Femur (tissue), 1 donor: ENCODE measurements around the gene CACNA1C.
A peak's percentile ranks its signal among the peaks of the same experiment; 100 is the strongest.

Source experiments
- DNase-seq: peaks from one replicate; pipeline ENCODE4 v3.0.0-alpha.2; 2017

Gene CACNA1C

DNA sequence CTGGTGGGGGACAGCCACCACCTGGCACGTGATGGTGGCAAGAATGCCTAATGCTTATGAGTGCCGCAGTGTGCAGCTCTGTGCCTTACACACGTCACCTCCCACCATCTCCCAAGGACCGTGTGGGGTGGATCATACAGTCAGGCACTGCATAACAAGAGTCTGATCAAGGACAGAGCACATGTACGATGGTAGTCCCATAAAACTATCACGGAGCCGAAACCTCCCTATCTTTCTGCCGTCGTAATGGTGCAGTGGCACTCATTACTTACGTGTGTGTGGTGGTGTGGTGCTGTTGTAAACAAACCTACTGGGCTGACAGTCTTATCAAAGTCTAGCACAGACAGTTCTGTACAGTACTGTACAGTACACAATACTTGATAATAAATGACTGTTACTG, 89.3 kb downstream of the CACNA1C start:
- no peak for DNase-seq

DNA sequence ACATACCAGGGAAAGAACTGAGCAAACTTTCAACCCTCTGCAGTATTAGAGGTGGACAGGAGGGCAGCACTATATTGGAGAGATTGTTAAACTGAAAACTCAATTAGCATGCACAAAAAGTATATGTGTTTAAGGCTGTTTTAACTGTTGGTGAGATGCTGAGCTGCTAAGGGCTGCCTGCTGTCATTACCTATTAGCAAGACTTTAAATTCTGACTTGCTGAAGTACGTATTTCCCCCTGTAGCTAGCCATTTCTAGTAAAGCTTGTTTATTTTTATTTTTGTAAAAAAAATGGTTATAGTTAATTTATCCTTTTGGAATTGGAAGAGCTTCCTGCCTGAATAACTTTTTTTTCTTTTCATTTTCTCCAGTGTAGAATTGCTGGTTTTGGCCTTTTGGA, 92.2 kb downstream of the CACNA1C start:
- DNase-seq = no peak

DNA sequence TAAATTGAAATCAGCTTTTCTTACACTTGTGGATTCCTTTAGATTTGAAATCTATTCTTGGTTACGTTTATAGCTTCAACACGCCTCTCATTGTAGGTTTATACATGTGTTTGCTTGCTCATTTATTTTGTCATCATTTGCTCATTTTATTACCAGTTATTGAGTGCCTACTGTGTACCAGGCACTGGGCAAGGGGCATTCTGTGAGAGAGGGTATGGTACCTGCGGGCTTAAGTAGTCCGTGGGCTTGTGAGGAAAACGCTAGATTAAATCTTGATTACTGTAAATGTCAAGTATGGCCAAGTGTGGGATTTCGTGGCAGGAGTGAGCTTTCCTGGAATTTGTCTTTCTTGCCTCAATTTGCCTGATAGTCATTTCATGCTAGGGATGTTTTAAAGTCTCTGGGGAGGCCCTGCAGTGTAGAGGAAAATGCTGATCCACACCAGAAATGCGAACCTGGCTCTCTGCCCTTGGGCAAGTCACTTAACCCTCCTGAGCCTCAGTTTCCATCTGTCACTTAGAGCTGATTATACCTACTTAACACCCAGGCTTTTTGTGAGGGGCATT, 92.7 kb downstream of the CACNA1C start:
- no peak for DNase-seq

DNA sequence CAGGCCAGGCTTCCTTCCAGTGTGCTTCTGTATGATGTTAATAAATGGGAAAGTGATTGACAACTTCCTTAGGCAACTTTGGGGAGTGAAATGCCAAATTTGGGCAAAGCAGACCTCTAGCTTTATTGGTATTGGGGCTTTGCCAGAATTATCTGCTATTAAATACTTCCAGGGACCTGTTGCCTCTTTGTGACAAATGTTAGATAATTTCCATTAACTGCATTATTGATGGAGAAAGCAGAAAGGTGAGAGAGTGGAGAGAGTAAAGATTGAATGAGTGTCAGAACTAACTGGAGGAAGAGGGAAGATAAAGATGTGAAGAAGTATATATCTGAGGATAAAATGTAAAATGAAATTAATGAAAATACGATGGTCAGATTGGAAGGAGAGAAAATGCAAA, 94.5 kb downstream of the CACNA1C start:
- no peak for DNase-seq

DNA sequence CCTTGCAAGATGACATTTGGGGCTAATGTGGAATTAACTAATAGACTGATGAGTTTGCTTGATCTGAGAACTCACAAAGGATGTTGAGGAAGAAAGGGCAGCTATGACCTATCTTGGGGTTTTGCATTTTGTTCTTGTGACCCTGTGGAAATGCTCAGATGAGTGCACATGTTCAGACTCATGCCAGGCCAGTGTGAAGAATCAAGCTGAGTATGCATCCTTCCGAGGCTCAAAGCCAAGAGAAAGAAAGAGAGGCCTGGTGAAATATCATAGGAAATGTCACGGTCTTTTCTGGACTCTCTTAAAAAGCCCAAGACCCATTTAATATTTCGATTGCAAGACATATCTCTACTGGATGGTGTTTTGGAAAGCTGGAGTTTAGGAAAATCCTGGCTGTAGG, 96.3 kb downstream of the CACNA1C start:
- no peak for DNase-seq

DNA sequence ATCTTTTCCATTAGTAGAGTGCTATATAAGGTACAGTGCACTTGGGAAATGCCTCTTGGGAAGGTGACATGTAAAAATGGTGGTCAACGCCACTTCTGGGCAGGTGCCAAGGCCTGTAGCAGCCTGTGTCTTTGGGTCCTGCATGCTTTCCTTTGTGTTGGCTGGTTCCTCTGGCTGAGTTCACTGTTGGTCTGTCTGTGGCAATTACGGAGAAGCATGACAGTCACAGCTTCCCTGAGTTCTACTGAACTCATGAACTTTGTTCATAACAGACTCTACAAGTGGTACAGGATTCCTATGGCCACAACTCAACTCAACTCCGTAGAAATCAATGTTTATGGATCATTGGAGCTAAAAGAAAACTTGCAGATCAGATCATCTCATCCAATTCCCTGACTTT, 98.0 kb downstream of the CACNA1C start:
- no peak for DNase-seq

DNA sequence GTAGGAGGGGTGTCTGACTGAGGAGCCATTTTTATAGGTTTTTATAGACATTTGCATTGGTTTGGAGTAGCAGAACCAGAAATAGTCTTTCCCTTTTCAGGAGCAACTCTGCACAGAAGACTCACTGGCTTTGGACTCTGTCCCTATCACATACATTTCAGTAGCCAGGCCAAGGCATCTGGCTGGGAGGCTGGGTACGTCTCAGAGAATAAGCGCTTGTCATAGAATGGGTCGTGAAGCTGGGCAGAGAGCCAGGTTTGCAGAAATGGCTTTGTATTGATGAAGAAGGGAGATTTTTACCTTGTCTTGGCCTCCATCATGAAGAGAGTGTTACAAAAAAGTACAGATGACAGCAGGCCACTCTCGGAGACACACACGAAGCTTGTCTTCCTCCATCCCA, 98.6 kb downstream of the CACNA1C start:
- no peak for DNase-seq

DNA sequence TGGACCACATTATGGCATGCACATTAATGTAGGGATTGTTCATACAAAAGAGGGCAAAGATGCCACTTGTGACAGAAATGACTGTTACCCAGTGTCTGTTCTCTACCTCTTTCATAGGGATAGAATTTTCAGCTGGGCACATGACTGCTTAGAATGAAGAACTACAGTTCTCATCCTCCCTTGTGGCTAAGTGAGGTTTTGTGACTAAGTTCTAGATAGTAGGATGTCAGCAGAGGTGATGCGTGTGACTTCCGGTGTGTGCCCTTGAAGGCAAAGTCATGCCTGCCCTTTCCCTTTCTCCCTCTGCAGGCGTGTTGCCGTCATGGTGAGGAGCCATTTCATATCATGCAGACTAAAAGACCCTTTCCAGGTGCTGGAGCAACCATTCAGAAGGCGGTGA, 99.3 kb downstream of the CACNA1C start:
- DNase-seq = no peak

DNA sequence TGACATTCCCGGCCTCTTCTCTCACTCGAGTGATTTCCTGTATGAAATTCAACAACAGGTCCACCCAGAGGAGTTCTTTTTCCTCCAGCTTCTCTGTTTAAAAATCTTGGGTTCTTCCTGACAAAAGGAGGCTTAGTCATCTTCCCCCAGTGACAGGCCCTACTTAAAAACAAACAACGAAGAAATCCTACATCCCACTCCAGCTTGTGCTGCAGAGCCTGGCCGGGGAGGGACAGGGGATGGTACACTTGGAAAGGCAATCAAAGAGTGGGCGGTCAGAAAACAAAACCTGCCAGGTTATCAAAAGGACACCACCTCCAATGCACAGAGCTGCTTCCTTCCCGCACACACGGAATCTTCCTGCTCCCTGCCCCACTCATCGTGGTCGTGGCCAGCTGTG, 101.3 kb downstream of the CACNA1C start:
- DNase-seq = no peak

DNA sequence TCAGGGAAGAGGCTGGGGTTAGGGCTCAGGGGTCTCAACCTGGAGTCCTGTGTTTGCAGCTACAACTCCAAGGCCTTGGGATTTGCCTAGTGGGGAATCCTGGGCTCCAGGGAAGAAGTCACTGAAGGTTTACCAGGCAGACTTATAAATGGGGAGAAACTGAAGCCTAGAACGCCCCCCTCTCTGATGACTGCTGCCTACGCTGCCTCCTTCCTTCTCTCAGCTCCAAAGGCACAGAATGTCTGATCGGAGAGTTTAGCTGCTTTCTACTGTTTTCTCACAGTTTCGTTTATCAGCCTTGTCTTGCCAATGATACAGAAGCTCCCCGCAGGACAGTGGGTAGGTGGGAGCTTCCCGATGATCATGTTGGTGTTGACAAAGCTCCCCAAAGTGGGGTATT, 101.7 kb downstream of the CACNA1C start:
- DNase-seq = no peak

DNA sequence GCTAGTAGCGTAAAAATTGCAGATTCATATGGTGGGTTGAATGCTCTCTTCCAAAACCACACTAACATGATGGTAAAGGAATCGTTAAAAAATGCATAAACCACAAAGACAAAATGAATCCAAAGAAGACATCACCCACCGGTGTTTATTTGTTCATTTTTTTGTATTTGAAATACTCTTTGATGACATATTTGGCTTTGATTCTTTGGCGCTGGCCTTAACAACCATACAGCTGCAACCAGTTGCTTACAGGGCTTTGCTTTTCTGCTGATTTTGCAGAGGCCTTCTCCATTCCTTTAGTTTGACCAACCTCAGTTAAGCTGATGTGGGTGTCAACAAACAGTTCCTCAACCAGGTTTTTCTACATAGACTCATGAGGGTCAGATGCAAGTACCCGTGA, 103.5 kb downstream of the CACNA1C start:
- DNase-seq = no peak

DNA sequence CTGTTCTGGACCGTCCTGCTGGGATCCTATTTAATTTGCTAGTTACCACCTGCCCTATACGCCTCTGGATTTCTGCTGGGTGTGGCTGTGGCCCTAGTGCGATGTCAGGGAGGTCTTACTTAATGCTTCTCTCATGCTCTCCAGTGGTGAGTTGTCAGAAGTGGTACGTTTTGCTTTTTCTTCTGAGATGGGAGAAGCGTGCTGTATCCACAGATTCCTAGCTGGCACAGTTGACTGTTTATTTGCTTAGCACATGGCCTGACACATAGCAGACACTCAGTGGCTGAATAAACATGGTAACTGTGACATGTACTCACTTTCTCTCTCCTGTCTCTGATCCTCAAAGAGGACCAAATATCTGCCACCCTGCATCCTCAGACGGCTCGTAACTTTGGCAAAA, 107.3 kb downstream of the CACNA1C start:
- no peak for DNase-seq

DNA sequence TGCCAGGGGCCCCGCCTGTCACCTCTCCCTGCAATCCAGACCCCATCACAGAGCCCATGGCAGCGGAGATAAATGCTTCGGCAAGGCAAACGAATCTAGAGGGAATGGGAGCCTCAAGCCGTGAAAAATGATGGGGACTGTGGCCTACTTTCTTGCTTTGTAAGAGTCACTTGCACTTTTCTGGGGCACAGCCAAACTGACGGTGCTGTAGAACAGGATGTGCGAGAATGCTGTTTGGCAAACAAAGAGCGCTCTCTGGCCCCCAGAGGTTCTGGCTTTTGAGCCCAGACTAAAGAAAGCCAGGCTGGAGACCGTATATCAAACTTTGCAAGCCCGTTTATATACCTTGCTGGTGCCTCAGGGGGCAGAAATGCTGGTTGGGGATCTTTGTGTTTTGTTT, 108.7 kb downstream of the CACNA1C start:
- DNase-seq = peak; percentile 57

DNA sequence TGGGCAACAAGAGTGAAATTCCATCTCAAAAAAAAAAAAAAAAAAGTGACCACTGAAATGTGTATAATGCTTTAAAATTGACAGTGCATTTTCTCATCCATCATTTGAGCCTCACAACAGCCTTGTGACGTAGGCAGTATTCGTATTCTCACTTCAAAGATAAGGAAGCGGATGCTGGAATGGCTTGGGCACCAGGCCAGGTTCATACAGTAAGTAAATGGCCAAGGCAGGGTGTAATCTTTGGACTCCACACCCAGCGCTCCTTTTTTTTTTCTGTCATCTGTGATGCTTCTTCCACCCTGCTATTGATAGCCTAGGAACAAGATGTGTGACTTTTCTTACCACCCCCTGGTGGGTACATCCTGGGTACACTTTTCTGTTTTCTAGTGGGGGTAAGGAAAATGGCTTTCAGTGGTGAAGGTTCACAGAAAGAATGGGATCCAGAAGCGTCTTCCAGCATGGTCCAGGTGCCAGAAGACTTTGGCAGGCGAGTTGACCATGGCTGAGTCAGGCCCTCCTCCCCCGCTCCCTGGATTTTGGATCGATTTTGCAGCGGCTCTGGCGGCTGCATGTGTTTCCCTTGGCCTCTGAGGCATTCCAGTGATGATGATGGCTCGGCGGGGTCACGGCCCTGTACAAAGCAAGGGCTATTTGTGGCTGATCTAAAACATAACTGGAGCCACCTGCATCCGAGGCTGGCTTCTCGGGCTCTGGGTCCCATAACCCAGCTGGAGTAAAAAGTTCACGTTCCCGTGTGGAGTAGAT, 110.6 kb downstream of the CACNA1C start:
- DNase-seq = peak; percentile 94

DNA sequence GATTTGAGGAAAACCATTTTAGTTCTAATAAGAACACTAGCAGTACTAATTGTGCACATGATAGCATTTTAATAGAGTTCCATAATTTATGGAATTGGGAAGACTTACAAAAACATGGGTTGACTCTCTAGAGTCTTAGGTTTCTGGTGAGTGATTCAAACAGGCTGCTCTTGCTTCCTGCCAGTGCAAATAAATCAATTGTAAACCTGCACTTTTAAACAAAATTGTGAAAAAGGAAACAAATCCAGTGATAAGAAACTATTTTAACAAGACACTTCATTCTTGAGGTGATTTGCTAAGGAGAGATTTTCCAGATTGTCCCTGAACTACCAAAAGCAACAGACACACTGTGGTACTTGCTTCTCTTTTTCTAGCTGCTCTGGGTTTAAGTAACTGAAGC, 112.2 kb downstream of the CACNA1C start:
- no peak for DNase-seq

DNA sequence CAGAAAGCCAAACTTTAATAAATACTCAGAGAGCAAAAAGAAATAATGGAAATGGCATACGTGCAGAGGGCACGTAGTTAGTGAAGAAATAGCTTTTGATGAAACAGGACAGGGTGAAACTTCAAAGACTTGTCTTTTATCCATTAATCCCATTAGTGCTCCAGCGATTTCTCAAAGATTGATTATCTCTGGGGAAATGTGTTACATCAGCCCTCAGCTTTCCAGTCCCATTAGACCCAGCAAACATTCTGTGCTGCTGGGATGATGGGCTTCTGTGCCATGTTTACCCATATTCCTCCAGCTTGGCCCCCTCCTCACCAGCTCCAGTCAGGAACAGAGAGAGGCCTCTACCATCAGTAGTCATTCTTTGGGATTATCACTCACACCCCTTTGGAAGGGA, 113.1 kb downstream of the CACNA1C start:
- DNase-seq = no peak

DNA sequence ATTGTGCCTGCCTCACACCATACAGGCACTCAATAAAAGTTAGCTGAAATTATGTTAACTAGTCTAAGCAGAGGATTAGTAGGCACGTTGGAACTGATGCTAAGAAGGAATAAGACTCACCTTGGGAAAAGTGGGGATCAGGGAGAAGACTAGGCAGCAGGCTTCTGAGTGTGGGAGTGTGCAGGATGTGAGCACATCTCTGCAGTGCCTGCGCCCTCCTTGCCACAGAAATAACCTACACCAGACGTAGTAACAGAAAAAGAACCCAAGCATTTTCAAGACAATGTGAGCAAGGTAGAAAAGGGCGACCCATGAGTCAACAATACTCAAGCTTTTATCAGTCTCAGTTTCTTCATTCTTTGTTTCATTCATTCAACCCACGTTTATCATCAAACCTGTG, 113.9 kb downstream of the CACNA1C start:
- no peak for DNase-seq

DNA sequence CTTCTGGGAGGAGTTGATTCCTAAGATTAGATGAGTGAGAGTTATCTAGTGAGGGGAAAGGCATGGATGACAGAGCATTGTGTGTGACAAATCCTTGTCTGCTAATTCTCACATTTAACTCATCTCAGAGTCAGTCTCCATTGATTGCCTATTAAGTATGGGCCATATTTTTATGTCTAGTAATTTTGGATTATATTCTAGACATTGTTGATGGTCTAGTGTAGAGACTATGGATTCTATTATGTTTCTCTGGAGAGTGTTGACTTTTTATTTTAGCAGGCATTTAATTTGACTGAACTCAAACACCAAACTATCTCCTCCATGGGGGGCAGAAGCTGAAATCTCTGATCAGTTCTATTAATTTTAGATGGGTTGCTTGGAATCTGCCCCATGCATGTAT, 114.4 kb downstream of the CACNA1C start:
- no peak for DNase-seq

DNA sequence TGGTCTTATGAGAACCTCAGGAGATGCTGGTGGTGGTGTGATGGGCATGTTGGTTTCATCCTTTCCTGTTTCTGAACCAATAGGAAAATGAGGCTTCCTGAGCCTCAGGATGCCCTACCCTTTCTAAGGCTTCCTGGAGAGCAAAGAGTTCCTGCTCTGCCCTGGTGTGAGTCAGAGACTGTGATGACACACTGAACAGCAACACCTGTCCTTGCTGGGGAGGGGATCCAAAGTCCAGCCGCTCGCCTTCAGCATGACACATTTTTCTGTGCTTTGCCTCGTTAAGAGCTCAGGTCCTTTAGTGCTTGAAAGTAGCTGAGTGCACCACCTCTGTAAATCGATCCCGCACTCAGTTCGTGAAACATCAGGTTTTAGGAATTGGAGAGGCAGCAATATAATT, 116.0 kb downstream of the CACNA1C start:
- no peak for DNase-seq

DNA sequence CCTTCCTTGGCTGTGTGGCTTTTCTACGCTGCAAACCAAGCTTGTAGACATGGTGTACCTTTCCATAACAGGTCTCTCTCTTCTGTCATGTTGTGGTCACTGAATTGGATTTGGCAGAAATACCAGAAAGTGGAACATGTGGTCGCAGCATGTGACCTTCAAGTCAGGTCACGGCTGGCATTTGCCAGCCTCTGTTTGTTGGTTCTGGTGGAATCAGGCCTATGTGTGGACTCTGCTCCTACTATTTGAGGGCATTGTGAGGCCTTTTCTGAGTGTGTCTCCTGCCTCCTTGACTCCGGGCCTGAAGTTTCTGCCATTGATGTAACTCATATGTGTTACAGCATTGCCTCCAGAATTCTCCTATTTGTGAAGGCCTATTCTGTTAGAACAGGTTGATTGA, 116.7 kb downstream of the CACNA1C start:
- DNase-seq = no peak

DNA sequence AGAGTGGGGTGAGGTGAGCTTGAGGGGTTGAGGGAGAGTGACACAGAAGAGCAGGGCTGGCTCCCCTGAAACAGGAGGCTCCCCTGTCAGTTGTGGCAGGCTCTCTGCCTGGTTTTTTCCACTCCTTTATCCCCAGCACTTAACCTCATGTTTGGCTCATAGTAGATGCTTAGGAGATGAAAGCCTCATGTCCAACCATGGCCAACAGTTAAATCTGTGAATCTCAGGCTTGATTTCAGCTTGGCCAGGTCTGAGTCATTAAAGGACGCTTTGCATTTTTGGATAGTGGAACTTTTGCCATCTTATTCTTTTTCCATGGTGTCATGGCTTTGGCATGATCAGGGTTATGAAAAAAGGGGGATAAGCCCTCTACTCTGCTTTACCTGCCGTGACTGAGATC, 117.2 kb downstream of the CACNA1C start:
- no peak for DNase-seq

DNA sequence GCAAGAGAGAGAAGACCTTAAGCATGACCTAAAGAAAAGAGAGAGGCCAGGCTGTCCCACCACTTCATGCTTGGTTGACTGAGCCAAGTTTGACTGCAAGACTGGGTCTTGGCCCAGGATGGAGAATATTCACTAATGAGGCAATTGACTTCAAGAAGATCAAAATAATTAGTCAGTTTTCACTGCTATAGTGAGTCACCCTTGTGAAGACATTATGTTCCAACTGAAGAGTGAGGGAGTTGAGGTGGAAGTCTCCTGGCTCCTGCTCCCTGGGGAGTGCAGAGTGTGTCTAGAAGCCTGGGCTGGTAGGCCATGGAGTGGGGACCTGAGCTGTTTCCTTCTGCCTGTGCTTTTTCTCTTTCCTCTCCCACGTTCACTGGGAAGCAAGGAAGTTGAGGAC, 117.6 kb downstream of the CACNA1C start:
- no peak for DNase-seq

DNA sequence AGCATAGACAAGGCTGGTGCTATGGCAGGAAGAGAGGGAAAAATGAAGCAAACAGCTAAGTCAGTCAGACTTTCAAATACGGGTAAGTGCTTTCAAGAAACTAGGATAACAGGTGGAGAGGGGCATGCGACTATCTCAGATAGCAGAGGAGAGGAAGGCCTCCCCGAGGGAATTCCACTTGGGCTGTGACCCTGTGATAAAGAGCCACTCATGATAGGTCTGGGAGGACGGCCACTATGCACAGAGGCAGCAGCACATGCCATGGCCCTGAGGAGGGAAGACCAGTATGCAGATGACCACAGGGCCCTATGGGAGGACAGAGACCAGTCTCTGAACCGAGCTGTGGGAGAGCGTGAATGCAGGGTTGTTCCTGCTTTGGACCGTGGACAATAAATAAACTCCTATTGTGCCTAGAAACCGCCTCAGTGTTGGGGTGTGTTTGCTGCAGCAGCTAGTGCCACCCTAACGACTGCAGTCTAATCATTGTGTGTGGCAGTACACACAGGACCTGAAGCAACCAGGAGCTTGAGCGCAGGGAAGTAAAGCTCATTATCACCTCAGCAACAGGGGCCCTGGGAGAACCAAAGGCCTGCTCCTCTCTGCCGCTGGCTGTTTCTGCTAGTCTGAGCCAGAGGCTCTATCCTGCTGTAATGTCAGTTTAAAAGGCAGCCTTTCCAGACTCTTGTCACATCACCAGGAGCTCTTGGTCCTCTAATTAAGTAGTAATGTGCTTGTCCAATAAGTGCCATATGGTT, 119.1 kb downstream of the CACNA1C start:
- DNase-seq = no peak

DNA sequence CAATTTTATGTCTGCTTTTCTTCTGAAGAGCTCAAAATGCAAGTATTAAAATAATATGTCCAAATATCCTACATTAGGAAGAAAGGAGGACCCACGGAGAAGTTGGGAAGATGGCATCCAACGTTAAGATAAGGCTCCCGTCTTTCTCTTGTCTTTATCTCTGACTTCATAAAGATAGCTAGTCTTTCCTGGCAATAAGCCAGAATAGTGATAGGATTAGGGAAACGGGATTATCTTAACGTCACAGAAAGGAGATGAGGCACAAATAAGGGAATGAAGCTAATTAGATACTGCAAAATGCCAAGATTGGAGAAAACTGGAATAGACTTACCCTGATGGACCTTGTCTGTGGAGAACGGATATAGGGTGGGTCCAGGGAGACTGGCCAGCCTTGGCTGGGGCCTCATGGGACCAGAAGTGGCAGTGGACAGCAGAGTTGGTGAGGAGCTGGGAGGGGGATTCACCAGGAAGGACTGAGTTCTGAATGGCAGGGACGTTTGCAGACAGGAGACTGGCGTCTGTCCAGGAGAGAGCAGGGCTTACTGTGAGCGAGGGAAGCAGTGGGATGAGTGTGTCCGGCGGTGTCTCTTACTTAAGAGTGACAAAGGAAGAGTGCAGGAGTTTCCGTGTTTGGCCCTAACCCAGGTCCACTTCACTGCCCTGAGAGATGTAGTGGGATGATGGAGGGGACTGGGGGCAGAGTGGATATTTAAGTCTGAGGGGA, 119.9 kb downstream of the CACNA1C start:
- DNase-seq = no peak
